ENCODE results near the gene IQGAP3. TPM values are rescaled to one million over a fixed set of nuclear protein-coding genes. Genes with fewer than 3 reads are reported as not detected.

The IQGAP3 gene
- total and polyA plus RNA-seq, 2 experiments from 2014 or later, result 11.9 to 31.8 TPM

DNA sequence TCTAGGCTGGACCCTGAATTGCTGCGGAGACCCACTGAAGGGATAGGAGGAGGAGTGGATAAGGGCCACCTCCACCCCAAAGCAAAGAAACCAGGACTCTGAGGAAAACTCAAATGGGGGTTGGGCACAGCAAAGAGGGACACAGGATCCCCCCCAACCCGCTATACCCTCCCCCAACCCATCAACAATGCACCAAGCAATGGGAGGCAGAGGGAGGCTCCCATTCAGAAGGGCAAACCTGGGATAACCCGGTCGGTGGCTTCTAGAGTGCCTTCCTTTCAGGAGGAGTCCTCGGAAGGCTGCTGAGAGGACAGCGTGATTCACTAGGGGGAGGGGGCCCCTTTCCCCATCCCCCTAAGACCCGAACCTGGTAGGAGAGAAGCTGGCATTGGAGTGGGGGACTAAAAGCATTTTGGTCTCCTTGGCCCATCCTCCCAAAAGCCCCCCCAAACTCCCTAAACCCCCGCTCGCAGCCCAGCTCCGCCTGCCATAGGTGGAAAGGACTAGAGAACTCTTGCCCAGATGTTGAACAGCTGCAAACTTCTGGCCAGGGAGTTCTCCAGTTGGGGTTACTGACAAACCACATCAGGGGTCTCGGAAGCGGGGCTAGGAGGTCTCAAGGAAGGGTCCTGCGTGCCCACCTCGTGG, 73.0 kb downstream of the IQGAP3 start (continued):
- TF ChIP-seq ETS1 (IDR thresholded peaks at IDR 0.05) (no peak), REST (IDR thresholded peaks at IDR 0.05; ENCODE audit: unreplicated experiment) (no peak), EZH2phosphoT487 (IDR thresholded peaks at IDR 0.05; ENCODE audit: unreplicated experiment) (no peak)

GRCh38 chr1:156498432-156499193, 73.8 kb downstream of the IQGAP3 start:
- Histone ChIP-seq H4K20me1 (replicated peaks; ENCODE audit: insufficient read depth) (peaks cover 11% of the 10 kb centered on the region), H3K27me3 (ENCODE audit: insufficient read depth) (no peaks in the 10 kb centered on the region), H3K4me1 (ENCODE audit: insufficient read depth) (peaks cover 69% of the 10 kb centered on the region), H2AFZ (no peak overlapping the region), H3K9me2 (ENCODE audit: insufficient read depth) (no peaks in the 10 kb centered on the region; the same call in 1 of the 2 replicates), H3K27ac (ENCODE audit: low read depth) (0 out of 2 replicates have a peak overlapping the region, but pooled peaks have one; percentile 74), H3K36me3 (ENCODE audit: insufficient read depth) (no peaks in the 10 kb centered on the region), H3F3A (replicated peaks; ENCODE audit: low read depth) (peaks cover 15% of the 10 kb centered on the region), H3K79me2 (replicated peaks; ENCODE audit: insufficient read depth) (peaks cover 57% of the 10 kb centered on the region), H3K4me2 (peak overlapping the region; percentile 94), H3K4me3 (peak overlapping the region; percentile 98)
- Mint-ChIP-seq H3K4me3 (peak overlapping the region; percentile 91), H3K4me1 (peaks cover 74% of the 10 kb centered on the region), H3K36me3 (ENCODE audit: low read depth) (peaks cover 6% of the 10 kb centered on the region; the same call in 2 of the 3 replicates), H3K27ac (peak overlapping the region; percentile 18), H3K27me3 (ENCODE audit: insufficient read depth, low read depth, poor library complexity) (peaks cover 19% of the 10 kb centered on the region), H3K9me3 (no peaks in the 10 kb centered on the region)
- DNase-seq (ENCODE audit: low spot score), result peak; percentile 60
- ATAC-seq, result peak; percentile 5
- TF ChIP-seq JUNB (IDR thresholded peaks at IDR 0.05; ENCODE audit: unreplicated experiment) (no peak), NANOG (IDR thresholded peaks at IDR 0.05; ENCODE audit: borderline replicate concordance) (no peak), POLR2AphosphoS5 (IDR thresholded peaks at IDR 0.05; ENCODE audit: low read depth) (no peak), ZNF331 (CRISPR knock-in tag; IDR thresholded peaks at IDR 0.05; ENCODE audit: low read depth) (no peak)
- TF ChIP-seq, protein P1, sequence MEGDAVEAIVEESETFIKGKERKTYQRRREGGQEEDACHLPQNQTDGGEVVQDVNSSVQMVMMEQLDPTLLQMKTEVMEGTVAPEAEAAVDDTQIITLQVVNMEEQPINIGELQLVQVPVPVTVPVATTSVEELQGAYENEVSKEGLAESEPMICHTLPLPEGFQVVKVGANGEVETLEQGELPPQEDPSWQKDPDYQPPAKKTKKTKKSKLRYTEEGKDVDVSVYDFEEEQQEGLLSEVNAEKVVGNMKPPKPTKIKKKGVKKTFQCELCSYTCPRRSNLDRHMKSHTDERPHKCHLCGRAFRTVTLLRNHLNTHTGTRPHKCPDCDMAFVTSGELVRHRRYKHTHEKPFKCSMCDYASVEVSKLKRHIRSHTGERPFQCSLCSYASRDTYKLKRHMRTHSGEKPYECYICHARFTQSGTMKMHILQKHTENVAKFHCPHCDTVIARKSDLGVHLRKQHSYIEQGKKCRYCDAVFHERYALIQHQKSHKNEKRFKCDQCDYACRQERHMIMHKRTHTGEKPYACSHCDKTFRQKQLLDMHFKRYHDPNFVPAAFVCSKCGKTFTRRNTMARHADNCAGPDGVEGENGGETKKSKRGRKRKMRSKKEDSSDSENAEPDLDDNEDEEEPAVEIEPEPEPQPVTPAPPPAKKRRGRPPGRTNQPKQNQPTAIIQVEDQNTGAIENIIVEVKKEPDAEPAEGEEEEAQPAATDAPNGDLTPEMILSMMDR (conservative IDR thresholded peaks at IDR 0.05; ENCODE audit: low read depth in 2 of 2), result no peak
- TF ChIP-seq, protein P2, sequence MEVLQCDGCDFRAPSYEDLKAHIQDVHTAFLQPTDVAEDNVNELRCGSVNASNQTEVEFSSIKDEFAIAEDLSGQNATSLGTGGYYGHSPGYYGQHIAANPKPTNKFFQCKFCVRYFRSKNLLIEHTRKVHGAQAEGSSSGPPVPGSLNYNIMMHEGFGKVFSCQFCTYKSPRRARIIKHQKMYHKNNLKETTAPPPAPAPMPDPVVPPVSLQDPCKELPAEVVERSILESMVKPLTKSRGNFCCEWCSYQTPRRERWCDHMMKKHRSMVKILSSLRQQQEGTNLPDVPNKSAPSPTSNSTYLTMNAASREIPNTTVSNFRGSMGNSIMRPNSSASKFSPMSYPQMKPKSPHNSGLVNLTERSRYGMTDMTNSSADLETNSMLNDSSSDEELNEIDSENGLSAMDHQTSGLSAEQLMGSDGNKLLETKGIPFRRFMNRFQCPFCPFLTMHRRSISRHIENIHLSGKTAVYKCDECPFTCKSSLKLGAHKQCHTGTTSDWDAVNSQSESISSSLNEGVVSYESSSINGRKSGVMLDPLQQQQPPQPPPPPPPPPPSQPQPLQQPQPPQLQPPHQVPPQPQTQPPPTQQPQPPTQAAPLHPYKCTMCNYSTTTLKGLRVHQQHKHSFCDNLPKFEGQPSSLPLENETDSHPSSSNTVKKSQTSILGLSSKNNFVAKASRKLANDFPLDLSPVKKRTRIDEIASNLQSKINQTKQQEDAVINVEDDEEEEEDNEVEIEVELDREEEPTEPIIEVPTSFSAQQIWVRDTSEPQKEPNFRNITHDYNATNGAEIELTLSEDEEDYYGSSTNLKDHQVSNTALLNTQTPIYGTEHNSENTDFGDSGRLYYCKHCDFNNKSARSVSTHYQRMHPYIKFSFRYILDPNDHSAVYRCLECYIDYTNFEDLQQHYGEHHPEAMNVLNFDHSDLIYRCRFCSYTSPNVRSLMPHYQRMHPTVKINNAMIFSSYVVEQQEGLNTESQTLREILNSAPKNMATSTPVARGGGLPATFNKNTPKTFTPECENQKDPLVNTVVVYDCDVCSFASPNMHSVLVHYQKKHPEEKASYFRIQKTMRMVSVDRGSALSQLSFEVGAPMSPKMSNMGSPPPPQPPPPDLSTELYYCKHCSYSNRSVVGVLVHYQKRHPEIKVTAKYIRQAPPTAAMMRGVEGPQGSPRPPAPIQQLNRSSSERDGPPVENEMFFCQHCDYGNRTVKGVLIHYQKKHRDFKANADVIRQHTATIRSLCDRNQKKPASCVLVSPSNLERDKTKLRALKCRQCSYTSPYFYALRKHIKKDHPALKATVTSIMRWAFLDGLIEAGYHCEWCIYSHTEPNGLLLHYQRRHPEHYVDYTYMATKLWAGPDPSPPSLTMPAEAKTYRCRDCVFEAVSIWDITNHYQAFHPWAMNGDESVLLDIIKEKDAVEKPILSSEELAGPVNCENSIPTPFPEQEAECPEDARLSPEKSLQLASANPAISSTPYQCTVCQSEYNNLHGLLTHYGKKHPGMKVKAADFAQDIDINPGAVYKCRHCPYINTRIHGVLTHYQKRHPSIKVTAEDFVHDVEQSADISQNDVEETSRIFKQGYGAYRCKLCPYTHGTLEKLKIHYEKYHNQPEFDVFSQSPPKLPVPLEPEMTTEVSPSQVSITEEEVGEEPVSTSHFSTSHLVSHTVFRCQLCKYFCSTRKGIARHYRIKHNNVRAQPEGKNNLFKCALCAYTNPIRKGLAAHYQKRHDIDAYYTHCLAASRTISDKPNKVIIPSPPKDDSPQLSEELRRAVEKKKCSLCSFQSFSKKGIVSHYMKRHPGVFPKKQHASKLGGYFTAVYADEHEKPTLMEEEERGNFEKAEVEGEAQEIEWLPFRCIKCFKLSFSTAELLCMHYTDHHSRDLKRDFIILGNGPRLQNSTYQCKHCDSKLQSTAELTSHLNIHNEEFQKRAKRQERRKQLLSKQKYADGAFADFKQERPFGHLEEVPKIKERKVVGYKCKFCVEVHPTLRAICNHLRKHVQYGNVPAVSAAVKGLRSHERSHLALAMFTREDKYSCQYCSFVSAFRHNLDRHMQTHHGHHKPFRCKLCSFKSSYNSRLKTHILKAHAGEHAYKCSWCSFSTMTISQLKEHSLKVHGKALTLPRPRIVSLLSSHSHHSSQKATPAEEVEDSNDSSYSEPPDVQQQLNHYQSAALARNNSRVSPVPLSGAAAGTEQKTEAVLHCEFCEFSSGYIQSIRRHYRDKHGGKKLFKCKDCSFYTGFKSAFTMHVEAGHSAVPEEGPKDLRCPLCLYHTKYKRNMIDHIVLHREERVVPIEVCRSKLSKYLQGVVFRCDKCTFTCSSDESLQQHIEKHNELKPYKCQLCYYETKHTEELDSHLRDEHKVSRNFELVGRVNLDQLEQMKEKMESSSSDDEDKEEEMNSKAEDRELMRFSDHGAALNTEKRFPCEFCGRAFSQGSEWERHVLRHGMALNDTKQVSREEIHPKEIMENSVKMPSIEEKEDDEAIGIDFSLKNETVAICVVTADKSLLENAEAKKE (CRISPR knock-in tag; IDR thresholded peaks at IDR 0.05), result no peak

Data from GM23338 (cell line).